ENCODE measurements around the gene PAAF1. TPM values are rescaled to one million over a fixed set of nuclear protein-coding genes. Genes with fewer than 3 reads are reported as not detected.

PAAF1 gene
- polyA plus RNA-seq, 1 experiment, result 12.2 TPM

GRCh38 chr11:73860202-73860601 is 16.6 kb upstream of the PAAF1 start:
- TF ChIP-seq CTCF (IDR thresholded peaks at IDR 0.05; ENCODE audit: insufficient read depth, low read depth, low read length), result no peak
- CTCF ChIA-PET, result no interaction called here

GRCh38 chr11:73862986-73863385 is 13.8 kb upstream of the PAAF1 start:
- POLR2A ChIA-PET, result no interaction called here

More at GRCh38 chr11:73860202-73860601, 16.6 kb upstream of the PAAF1 start:
- Histone ChIP-seq H3K4me3 (ENCODE audit: low read depth, low read length) (no peak overlapping the region), H3K27me3 (ENCODE audit: control insufficient read depth, insufficient read depth, low read length) (no peaks in the 10 kb centered on the region), H3K36me3 (ENCODE audit: control insufficient read depth, insufficient read depth, low read length) (no peaks in the 10 kb centered on the region)
- POLR2A ChIA-PET, result no interaction called here
- DNase-seq (ENCODE audit: low read depth), result no peak

GRCh38 chr11:73866095-73866579 is 10.7 kb upstream of the PAAF1 start:
- ChIA-PET CTCF (interaction anchor here (1.4 kb wide), 1 partner anchor 10 kb away, joined by 3 read pairs; no protein-coding TSS in a partner anchor), POLR2A (no interaction called here)
- Histone ChIP-seq H3K27me3 (ENCODE audit: control insufficient read depth, insufficient read depth, low read length) (no peaks in the 10 kb centered on the region), H3K36me3 (ENCODE audit: control insufficient read depth, insufficient read depth, low read length) (no peaks in the 10 kb centered on the region), H3K4me3 (ENCODE audit: low read depth, low read length) (no peak overlapping the region)
- no peak for TF ChIP-seq CTCF (IDR thresholded peaks at IDR 0.05; ENCODE audit: insufficient read depth, low read depth, low read length)
- DNase-seq (ENCODE audit: low read depth), result no peak

More at GRCh38 chr11:73862986-73863385, 13.8 kb upstream of the PAAF1 start:
- CTCF ChIA-PET, result no interaction called here
- Histone ChIP-seq H3K27me3 (ENCODE audit: control insufficient read depth, insufficient read depth, low read length) (no peaks in the 10 kb centered on the region), H3K4me3 (ENCODE audit: low read depth, low read length) (no peak overlapping the region), H3K36me3 (ENCODE audit: control insufficient read depth, insufficient read depth, low read length) (no peaks in the 10 kb centered on the region)
- no peak for TF ChIP-seq CTCF (IDR thresholded peaks at IDR 0.05; ENCODE audit: insufficient read depth, low read depth, low read length)
- no peak for DNase-seq (ENCODE audit: low read depth)

GRCh38 chr11:73866586-73866996 is 10.2 kb upstream of the PAAF1 start:
- Histone ChIP-seq H3K36me3 (ENCODE audit: control insufficient read depth, insufficient read depth, low read length) (no peaks in the 10 kb centered on the region), H3K4me3 (ENCODE audit: low read depth, low read length) (no peak overlapping the region), H3K27me3 (ENCODE audit: control insufficient read depth, insufficient read depth, low read length) (no peaks in the 10 kb centered on the region)
- POLR2A ChIA-PET, result no interaction called here
- CTCF ChIA-PET, result interaction anchor here (0.7 to 1.4 kb wide), 2 partner anchors 10 to 62 kb away, joined by 3 read pairs; no protein-coding TSS in a partner anchor
- TF ChIP-seq CTCF (IDR thresholded peaks at IDR 0.05; ENCODE audit: insufficient read depth, low read depth, low read length), result no peak
- DNase-seq (ENCODE audit: low read depth), result peak; percentile 49

- CTCF ChIA-PET, result no interaction called here
- no peak for TF ChIP-seq CTCF (IDR thresholded peaks at IDR 0.05; ENCODE audit: insufficient read depth, low read depth, low read length)
Measured at GRCh38 chr11:73869332-73869949, 7.4 kb upstream of the PAAF1 start.

More at GRCh38 chr11:73869332-73869949, 7.4 kb upstream of the PAAF1 start:
- Histone ChIP-seq H3K36me3 (ENCODE audit: control insufficient read depth, insufficient read depth, low read length) (peaks cover 3% of the 10 kb centered on the region), H3K4me3 (ENCODE audit: low read depth, low read length) (no peak overlapping the region), H3K27me3 (ENCODE audit: control insufficient read depth, insufficient read depth, low read length) (no peaks in the 10 kb centered on the region)
- no peak for DNase-seq (ENCODE audit: low read depth)
- POLR2A ChIA-PET, result no interaction called here

All from BJ (cell line).